Common myeloid progenitor, CD34-positive (primary cell): ENCODE results near the gene PLA2G4F.

Experiments
- CTCF ChIA-PET: fragments of 350-600 bp; sonication (Branson Sonifier 250); formaldehyde crosslinking; loops from one replicate; lab custom pipeline; 2021; ENCODE audit warnings: antibody characterized with exemption; lab: Charles Lee
- POLR2A ChIA-PET: fragments of 350-600 bp; sonication (Branson Sonifier 250); formaldehyde crosslinking; loops from one replicate; lab custom pipeline; 2021; ENCODE audit warnings: antibody characterized with exemption; lab: Charles Lee
- DNase-seq, 3 donors: peaks; one replicate each; pipeline versions ENCODE4 v3.0.0 to v3.0.0-alpha.2; 2013
- H3K27ac ChIP-seq, 2 experiments: 1 replicate in 1 of 2; 2 replicates in 1 of 2; pipeline ENCODE4 v1.7.0; 2013; ENCODE audit warnings: inconsistent platforms in 2 of 2, low read length in 2 of 2, mild to moderate bottlenecking in 2 of 2, low read depth in 1 of 2, moderate library complexity in 1 of 2; ENCODE audit not compliant: severe bottlenecking in 2 of 2, insufficient read depth in 1 of 2, poor library complexity in 1 of 2
- H3K27me3 ChIP-seq, 5 experiments: replicated peaks in 2 of 5; 1 replicate in 3 of 5; 2 replicates in 2 of 5; pipeline versions ENCODE4 v1.6.1 to v1.7.0; 2013; ENCODE audit warnings: low read length in 4 of 5, mild to moderate bottlenecking in 2 of 5, moderate library complexity in 2 of 5, inconsistent platforms in 1 of 5; ENCODE audit not compliant: insufficient read depth in 5 of 5, control insufficient read depth in 4 of 5
- H3K36me3 ChIP-seq, 4 experiments: 1 replicate in 2 of 4; 2 replicates in 2 of 4; pipeline versions ENCODE4 v1.6.1 to v1.7.0; 2013; ENCODE audit warnings: low read length in 3 of 4, control low read depth in 1 of 4, mild to moderate bottlenecking in 1 of 4; ENCODE audit not compliant: control insufficient read depth in 4 of 4, insufficient read depth in 4 of 4
- H3K4me1 ChIP-seq, 4 experiments: 1 replicate in 3 of 4; 2 replicates in 1 of 4; pipeline versions ENCODE4 v1.6.1 to v1.7.1; 2013; ENCODE audit warnings: low read length in 3 of 4, mild to moderate bottlenecking in 3 of 4, control low read depth in 1 of 4, inconsistent platforms in 1 of 4, moderate library complexity in 1 of 4; ENCODE audit not compliant: control insufficient read depth in 4 of 4, insufficient read depth in 4 of 4; ENCODE audit errors: control extremely low read depth in 1 of 4
- H3K4me3 ChIP-seq, 7 experiments: 1 replicate in 4 of 7; 2 replicates in 3 of 7; pipeline versions ENCODE4 v1.5.1 to v1.7.0; 2013; ENCODE audit warnings: mild to moderate bottlenecking in 7 of 7, low read length in 6 of 7, moderate library complexity in 6 of 7, inconsistent platforms in 2 of 7, low read depth in 2 of 7, control low read depth in 1 of 7; ENCODE audit not compliant: insufficient read depth in 4 of 7, control insufficient read depth in 1 of 7; ENCODE audit errors: extremely low read depth in 1 of 7
- H3K9me3 ChIP-seq, 5 experiments: 1 replicate in 4 of 5; 2 replicates in 1 of 5; pipeline versions ENCODE4 v1.6.1 to v1.7.1; 2013; ENCODE audit warnings: low read length in 4 of 5, mild to moderate bottlenecking in 2 of 5, inconsistent platforms in 1 of 5, low read depth in 1 of 5, moderate library complexity in 1 of 5; ENCODE audit not compliant: control insufficient read depth in 4 of 5, insufficient read depth in 2 of 5; ENCODE audit errors: control extremely low read depth in 1 of 5
- WGBS: methylation state at CpG from one replicate; pipeline ENCODE4 v1.1.5; 2013; ENCODE audit not compliant: insufficient coverage; 5-methylcytosine and 5-hydroxymethylcytosine counted together

The PLA2G4F gene

GRCh38 chr15:42194513-42194912 is 38.1 kb upstream of the PLA2G4F start:
- Histone ChIP-seq H3K4me1 (no peaks in the 10 kb centered on the region), H3K27me3 (no peaks in the 10 kb centered on the region), H3K4me3 (no peak overlapping the region), H3K36me3 (peaks cover 31 to 49% (median 36%) of the 10 kb centered on the region in 4 experiments), H3K27ac (no peak overlapping the region), H3K9me3 (no peaks in the 10 kb centered on the region)
- POLR2A ChIA-PET: no interaction called here
- 96% methylated on average over 3 of the region's 5 CpGs for WGBS
- DNase-seq: peak in 2 of 3 donors; percentile 16 to 24
- CTCF ChIA-PET: no interaction called here

GRCh38 chr15:42193383-42193782 is 36.9 kb upstream of the PLA2G4F start:
- POLR2A ChIA-PET: no interaction called here
- Histone ChIP-seq H3K4me1 (no peaks in the 10 kb centered on the region), H3K27ac (no peak overlapping the region), H3K9me3 (no peaks in the 10 kb centered on the region), H3K36me3 (peaks cover 31 to 49% (median 40%) of the 10 kb centered on the region in 4 experiments), H3K27me3 (no peaks in the 10 kb centered on the region), H3K4me3 (no peak overlapping the region)
- CTCF ChIA-PET: no interaction called here
- no peak for DNase-seq
- WGBS: 94% methylated on average over 2 of the region's 3 CpGs

- POLR2A ChIA-PET: no interaction called here
Measured at GRCh38 chr15:42191610-42192346, 35.3 kb upstream of the PLA2G4F start.

GRCh38 chr15:42190370-42190769 is 33.9 kb upstream of the PLA2G4F start:
- DNase-seq: no peak
- peaks cover 25 to 68% (median 53%) of the 10 kb centered on the region in 4 experiments for H3K36me3 ChIP-seq
- no peak overlapping the region for H3K27ac ChIP-seq
- H3K27me3 ChIP-seq: no peaks in the 10 kb centered on the region
- H3K9me3 ChIP-seq: no peaks in the 10 kb centered on the region
- 100% methylated on average over 2 of the region's 2 CpGs for WGBS
- no peaks in the 10 kb centered on the region for H3K4me1 ChIP-seq
- CTCF ChIA-PET: no interaction called here
- POLR2A ChIA-PET: no interaction called here
- no peak overlapping the region for H3K4me3 ChIP-seq

More at GRCh38 chr15:42191610-42192346, 35.3 kb upstream of the PLA2G4F start:
- DNase-seq: no peak
- Histone ChIP-seq H3K27me3 (no peaks in the 10 kb centered on the region), H3K27ac (no peak overlapping the region), H3K4me1 (no peaks in the 10 kb centered on the region), H3K4me3 (no peak overlapping the region), H3K9me3 (no peaks in the 10 kb centered on the region), H3K36me3 (peaks cover 22 to 53% (median 43%) of the 10 kb centered on the region in 4 experiments)
- 97% methylated on average over 5 of the region's 8 CpGs for WGBS
- CTCF ChIA-PET: interaction anchor here (0.6 kb wide), 1 partner anchor 28 kb away, joined by 3 read pairs; no protein-coding TSS in a partner anchor

GRCh38 chr15:42185801-42186200 is 29.4 kb upstream of the PLA2G4F start:
- Histone ChIP-seq H3K4me3 (no peak overlapping the region), H3K27ac (no peak overlapping the region), H3K36me3 (peaks cover 21 to 88% (median 66%) of the 10 kb centered on the region in 4 experiments), H3K9me3 (no peaks in the 10 kb centered on the region), H3K4me1 (no peaks in the 10 kb centered on the region), H3K27me3 (no peaks in the 10 kb centered on the region)
- WGBS: 100% methylated on average over 1 of the region's 1 CpG
- CTCF ChIA-PET: no interaction called here
- POLR2A ChIA-PET: no interaction called here
- no peak for DNase-seq

- 100% methylated on average over 1 of the region's 4 CpGs for WGBS
- POLR2A ChIA-PET: interaction anchor here (0.6 kb wide), 1 partner anchor 23 kb away, joined by 4 read pairs; the partner anchor contains the start of gene VPS39
- no peaks in the 10 kb centered on the region for H3K9me3 ChIP-seq
- peaks cover 14 to 88% (median 62%) of the 10 kb centered on the region in 4 experiments for H3K36me3 ChIP-seq
- no peak overlapping the region for H3K27ac ChIP-seq
- no peaks in the 10 kb centered on the region for H3K27me3 ChIP-seq
- H3K4me3 ChIP-seq: no peak overlapping the region
- DNase-seq: no peak
- CTCF ChIA-PET: no interaction called here
- no peaks in the 10 kb centered on the region for H3K4me1 ChIP-seq
Measured at GRCh38 chr15:42184736-42185135, 28.3 kb upstream of the PLA2G4F start.

GRCh38 chr15:42184296-42184695 is 27.9 kb upstream of the PLA2G4F start:
- Histone ChIP-seq H3K36me3 (peaks cover 15 to 91% (median 65%) of the 10 kb centered on the region in 4 experiments), H3K27me3 (no peaks in the 10 kb centered on the region), H3K9me3 (no peaks in the 10 kb centered on the region), H3K4me3 (no peak overlapping the region), H3K4me1 (no peaks in the 10 kb centered on the region), H3K27ac (no peak overlapping the region)
- CTCF ChIA-PET: no interaction called here
- no peak for DNase-seq
- WGBS: 93% methylated on average over 5 of the region's 5 CpGs
- POLR2A ChIA-PET: interaction anchor here (0.6 kb wide), 1 partner anchor 24 kb away, joined by 4 read pairs; the partner anchor contains the start of gene VPS39
